ENCODE measurements around the gene SIGLEC10.

Gene SIGLEC10

DNA sequence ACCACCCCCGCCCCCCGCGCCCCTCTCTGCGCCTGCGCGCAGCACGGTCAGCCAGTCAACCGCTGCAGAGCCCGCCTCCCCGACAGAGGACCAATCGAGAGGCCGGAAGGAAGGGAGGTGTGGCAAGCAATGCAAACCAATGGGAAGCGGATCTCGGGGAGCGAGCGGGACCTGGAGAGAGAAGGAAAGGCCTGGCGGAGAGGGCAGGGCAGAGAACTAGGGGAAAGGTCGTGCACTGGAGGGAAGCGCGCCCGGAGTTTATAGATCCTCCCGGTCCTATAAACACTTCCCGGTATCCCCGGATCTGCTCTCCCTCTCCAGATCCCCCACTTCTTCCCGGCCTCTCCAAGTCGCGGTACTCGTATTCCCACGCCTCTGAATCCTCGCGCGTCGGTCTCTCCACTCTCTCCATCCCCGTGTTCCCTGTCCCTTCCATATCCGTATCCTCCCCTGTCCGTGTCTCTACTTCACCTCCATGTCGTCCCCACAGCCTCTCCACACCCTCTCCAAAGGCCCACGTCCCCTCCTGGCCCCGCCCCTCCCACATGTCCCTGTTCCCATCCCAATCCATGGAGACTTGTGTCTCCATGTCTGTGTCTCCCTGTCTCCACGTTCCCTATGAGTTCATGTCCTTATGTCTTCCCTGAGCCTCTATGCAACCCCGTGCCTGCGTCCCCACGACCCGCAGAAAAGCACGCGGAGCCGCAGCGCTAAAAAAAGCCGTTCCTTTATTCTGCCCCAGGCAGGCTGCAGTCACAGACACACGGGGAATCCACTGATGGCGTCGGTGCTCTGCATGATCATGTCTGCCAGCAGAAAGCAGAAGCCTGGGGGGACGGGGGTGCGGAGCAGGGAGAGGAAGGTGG, 50.8 kb downstream of the SIGLEC10 start:
- Histone ChIP-seq H3K4me3 (ENCODE audit: low read depth in 1 of 2, low read length in 2 of 2) (peak overlapping the region; percentile 90 to 96), H3K36me3 (ENCODE audit: control insufficient read depth in 1 of 2, insufficient read depth in 2 of 2, low read length in 2 of 2) (no peaks in the 10 kb centered on the region), H3K27ac (ENCODE audit: low read depth, low read length) (peak overlapping the region; percentile 90), H3K4me1 (ENCODE audit: control insufficient read depth in 1 of 2, insufficient read depth in 2 of 2, low read length in 2 of 2) (peaks cover 9 to 38% of the 10 kb centered on the region in 2 donors), H3K9me3 (ENCODE audit: control insufficient read depth in 1 of 2, low read length in 2 of 2) (no peaks in the 10 kb centered on the region), H3K9ac (ENCODE audit: low read depth in 1 of 2, low read length in 2 of 2) (peak overlapping the region; percentile 96 to 98), H3K27me3 (ENCODE audit: control insufficient read depth in 1 of 2, insufficient read depth in 2 of 2, low read length in 2 of 2) (no peaks in the 10 kb centered on the region)

DNA sequence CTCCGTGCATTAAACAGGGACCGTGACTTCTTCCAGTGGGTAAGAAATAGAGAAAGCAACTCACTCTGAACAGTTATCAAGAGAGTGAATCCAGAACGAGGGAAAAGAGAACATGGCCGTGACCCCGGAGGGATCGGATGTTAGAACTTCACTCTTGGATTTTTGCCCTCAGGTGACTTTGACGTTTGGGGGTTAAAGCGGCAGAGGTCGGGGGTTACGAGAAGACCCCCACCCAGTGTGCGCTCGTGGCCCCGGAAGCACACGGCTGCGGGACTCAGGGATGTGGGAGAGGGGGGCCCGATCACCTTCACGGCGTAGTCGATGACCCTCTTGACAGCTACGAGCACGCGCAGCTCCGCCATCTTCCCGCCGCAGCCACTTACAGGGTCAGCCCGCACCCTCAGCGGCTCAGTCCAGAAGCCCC, 51.5 kb downstream of the SIGLEC10 start, which contains the start of gene ETFB:
ETFB (minus strand) TSS at position 424 of the 424 bp plus-strand sequence; CDS start at position 362, 62 bp downstream.
- H3K27ac ChIP-seq (ENCODE audit: low read depth, low read length): peak within 1 kb of the TSS; percentile 90
- peaks cover 9 to 38% of the 10 kb centered on the region in 2 donors for H3K4me1 ChIP-seq (ENCODE audit: control insufficient read depth in 1 of 2, insufficient read depth in 2 of 2, low read length in 2 of 2)
- H3K9me3 ChIP-seq (ENCODE audit: control insufficient read depth in 1 of 2, low read length in 2 of 2): no peaks in the 10 kb centered on the region
- peak within 1 kb of the TSS; percentile 90 to 96 for H3K4me3 ChIP-seq (ENCODE audit: low read depth in 1 of 2, low read length in 2 of 2)
- no peaks in the 10 kb centered on the region for H3K36me3 ChIP-seq (ENCODE audit: control insufficient read depth in 1 of 2, insufficient read depth in 2 of 2, low read length in 2 of 2)
- no peaks in the 10 kb centered on the region for H3K27me3 ChIP-seq (ENCODE audit: control insufficient read depth in 1 of 2, insufficient read depth in 2 of 2, low read length in 2 of 2)
- peak within 1 kb of the TSS; percentile 96 to 98 for H3K9ac ChIP-seq (ENCODE audit: low read depth in 1 of 2, low read length in 2 of 2)

DNA sequence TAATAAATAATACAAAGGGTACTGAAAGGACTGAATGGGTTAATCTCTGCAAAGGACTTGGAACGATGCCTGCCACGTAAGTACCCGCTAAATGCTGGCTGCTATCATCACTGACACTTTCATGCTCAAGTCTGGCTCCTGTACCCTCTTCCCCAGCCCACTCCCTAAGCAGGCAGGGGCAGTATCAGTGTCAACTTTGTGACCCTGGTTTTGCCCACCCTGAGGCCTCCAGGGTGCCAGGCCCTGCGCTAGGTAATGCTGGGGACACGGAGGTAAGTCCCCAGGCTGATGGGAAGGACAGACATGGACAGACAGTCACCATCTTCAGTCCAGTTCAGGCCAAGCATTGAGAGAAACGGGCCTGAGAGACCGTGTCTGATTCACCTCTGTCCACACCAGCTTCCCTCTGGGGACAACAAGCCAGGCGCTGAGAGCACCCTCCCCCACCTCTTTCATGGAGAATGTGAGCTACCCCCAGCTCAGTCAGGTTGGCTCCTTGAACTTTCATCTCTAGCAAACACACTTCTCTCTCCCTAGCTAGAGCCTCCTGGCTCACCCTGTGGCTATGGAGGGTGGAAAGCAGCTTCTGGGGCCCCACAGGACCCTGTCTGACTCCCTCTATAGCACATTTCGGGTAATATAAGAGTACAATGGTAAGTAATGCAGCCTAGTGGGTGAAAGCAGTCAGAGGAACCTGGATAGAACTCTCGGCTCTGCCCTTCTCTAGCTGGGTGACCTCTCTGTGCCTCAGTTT, 52.1 kb downstream of the SIGLEC10 start:
- peak overlapping the region; percentile 90 to 94 for H3K9ac ChIP-seq (ENCODE audit: low read depth in 1 of 2, low read length in 2 of 2)
- no peaks in the 10 kb centered on the region for H3K9me3 ChIP-seq (ENCODE audit: control insufficient read depth in 1 of 2, low read length in 2 of 2)
- H3K4me3 ChIP-seq (ENCODE audit: low read depth in 1 of 2, low read length in 2 of 2): peak overlapping the region; percentile 90 to 96
- no peaks in the 10 kb centered on the region for H3K27me3 ChIP-seq (ENCODE audit: control insufficient read depth in 1 of 2, insufficient read depth in 2 of 2, low read length in 2 of 2)
- peak overlapping the region; percentile 85 for H3K27ac ChIP-seq (ENCODE audit: low read depth, low read length)
- peaks cover 9 to 38% of the 10 kb centered on the region in 2 donors for H3K4me1 ChIP-seq (ENCODE audit: control insufficient read depth in 1 of 2, insufficient read depth in 2 of 2, low read length in 2 of 2)
- no peaks in the 10 kb centered on the region for H3K36me3 ChIP-seq (ENCODE audit: control insufficient read depth in 1 of 2, insufficient read depth in 2 of 2, low read length in 2 of 2)

DNA sequence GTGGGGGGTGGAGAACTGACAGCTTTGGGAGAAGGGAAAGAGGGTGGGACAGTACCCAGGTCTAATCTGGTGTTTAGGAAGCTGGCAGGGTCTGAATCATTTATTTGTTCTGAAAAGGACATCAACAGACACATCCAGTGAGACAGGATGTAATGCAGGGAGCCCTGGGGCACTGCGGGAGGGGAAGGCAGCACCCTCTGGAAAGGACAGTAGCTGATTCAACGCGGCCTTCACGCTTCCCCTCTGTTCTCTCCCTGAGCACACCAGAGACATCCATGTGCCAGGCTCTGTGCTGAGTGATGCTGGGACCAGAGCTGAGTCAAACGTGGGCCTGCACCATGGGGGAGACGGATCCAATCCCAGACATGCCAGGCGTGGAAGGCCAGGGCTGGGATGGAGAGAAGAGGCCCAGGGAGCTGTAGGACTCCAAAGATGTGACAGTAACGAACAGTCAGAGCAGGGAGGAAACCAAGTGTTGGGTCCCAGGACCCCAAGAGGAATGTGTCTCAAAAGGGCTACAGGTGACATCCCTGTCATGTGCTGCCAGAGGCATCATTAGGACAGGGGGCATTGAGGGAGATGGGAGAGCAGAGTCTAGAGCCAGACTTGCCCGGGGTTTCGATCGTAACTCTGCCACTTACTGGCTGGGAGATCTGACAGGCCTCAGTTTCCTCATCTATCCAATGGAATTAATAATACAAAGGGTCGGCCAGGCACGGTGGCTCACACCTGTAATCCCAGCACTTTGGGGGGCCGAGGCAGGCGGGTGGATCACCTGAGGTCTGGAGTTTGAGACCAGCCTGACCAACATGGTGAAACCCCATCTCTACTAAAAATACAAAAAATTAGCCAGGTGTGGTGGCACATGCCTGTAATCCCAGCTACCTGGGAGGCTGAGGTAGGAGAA, 53.0 kb downstream of the SIGLEC10 start:
- Histone ChIP-seq H3K27me3 (ENCODE audit: control insufficient read depth in 1 of 2, insufficient read depth in 2 of 2, low read length in 2 of 2) (no peaks in the 10 kb centered on the region), H3K4me1 (ENCODE audit: control insufficient read depth in 1 of 2, insufficient read depth in 2 of 2, low read length in 2 of 2) (peaks cover 9 to 38% of the 10 kb centered on the region in 2 donors), H3K36me3 (ENCODE audit: control insufficient read depth in 1 of 2, insufficient read depth in 2 of 2, low read length in 2 of 2) (no peaks in the 10 kb centered on the region), H3K9ac (ENCODE audit: low read depth in 1 of 2, low read length in 2 of 2) (peak overlapping the region; percentile 17 to 69), H3K4me3 (ENCODE audit: low read depth in 1 of 2, low read length in 2 of 2) (peak overlapping the region; percentile 39 to 40), H3K9me3 (ENCODE audit: control insufficient read depth in 1 of 2, low read length in 2 of 2) (no peaks in the 10 kb centered on the region), H3K27ac (ENCODE audit: low read depth, low read length) (no peak overlapping the region)

DNA sequence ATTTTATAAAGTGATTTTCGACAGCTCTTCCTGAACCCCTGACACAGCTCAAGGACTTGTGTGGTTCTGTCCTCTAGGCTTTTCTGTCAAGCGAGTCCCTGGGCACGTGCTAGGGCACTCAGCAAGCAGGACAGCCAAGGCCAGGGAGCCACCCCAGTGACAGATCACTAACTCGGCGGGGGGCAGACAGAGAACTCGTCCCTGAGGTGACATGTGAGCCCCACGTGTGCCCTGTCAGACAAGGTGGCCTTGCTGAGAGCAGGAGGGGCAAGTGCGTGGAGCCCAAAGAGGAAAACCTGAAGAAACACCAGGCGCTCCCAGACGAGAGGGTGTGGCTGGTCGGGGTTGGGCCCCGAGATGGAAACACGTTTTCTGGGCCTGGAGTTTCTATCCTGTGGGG, 56.2 kb downstream of the SIGLEC10 start:
- H3K9me3 ChIP-seq (ENCODE audit: control insufficient read depth in 1 of 2, low read length in 2 of 2): no peaks in the 10 kb centered on the region
- peaks cover 9 to 31% of the 10 kb centered on the region in 2 donors for H3K4me1 ChIP-seq (ENCODE audit: control insufficient read depth in 1 of 2, insufficient read depth in 2 of 2, low read length in 2 of 2)
- no peaks in the 10 kb centered on the region for H3K36me3 ChIP-seq (ENCODE audit: control insufficient read depth in 1 of 2, insufficient read depth in 2 of 2, low read length in 2 of 2)
- H3K9ac ChIP-seq (ENCODE audit: low read depth in 1 of 2, low read length in 2 of 2): no peak overlapping the region
- H3K27ac ChIP-seq (ENCODE audit: low read depth, low read length): no peak overlapping the region
- no peaks in the 10 kb centered on the region for H3K27me3 ChIP-seq (ENCODE audit: control insufficient read depth in 1 of 2, insufficient read depth in 2 of 2, low read length in 2 of 2)
- no peak overlapping the region for H3K4me3 ChIP-seq (ENCODE audit: low read depth in 1 of 2, low read length in 2 of 2)
